Spleen (tissue), 7 donors: Measurements from ENCODE around the gene LTB4R2.

ENCODE experiments used
- POLR2AphosphoS5 ChIP-seq, 3 donors: sonication (generic); formaldehyde crosslinking; IDR thresholded peaks; one replicate each; pipeline ENCODE4 v1.5.1; 2017; ENCODE audit warnings: antibody characterized with exemption in 3 of 3
- TF ChIP-seq, protein P1 (sequence below), 11 experiments: fragments of 200-600 bp in 7 of 11; fragments of 450-650 bp in 4 of 11; sonication (generic) in 4 of 11; IDR thresholded peaks in 8 of 11; conservative IDR thresholded peaks in 3 of 11; 1 replicate in 7 of 11; 2 replicates in 4 of 11; pipeline versions ENCODE4 v1.4.0 to v1.8.0; 2016 to 2021; ENCODE audit warnings: antibody characterized with exemption in 11 of 11, inconsistent platforms in 4 of 11, mild to moderate bottlenecking in 1 of 11
- donor health status: DM: no; HTN: no; CAD: no; lungs with moderate emphysema.
- donor health status: DM: no; HTN: no; CAD: no.
- donor health status: DM: no; HTN: no; CAD: no.

DNA sequence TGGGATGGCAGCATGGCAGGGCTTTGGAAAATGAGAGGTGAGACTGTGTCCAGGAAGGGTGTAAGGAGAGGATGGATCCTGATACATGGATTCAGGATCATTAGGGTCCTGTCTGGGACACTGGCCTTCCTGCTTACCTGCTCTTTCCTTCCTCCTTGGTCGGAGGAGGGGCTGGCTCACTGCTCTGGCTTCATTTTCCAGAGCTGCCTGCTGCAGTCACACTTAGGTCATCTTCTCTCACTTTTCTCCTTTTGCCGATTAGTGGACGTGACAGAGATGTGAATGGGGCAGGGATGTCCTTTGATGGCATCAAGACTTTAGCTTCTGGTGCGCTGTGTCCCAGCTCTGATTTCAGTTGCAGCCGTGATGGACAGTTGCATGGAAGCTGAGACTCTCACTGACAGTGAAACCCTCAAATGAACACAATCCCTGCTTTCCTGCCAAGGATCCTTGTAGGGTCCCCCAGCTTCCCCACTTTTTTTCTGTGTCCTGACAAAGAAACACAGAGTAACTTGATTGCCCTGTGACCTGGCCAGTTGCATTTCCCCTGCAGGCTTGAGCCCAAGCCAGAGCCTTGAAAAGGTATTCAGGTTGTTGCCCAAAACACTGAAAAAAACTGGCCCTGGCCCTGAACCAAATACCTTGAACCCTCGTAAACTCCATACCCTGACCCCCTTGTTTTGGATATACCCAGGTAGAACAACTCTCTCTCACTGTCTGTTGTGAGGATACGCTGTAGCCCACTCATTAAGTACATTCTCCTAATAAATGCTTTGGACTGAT lies 1.4 kb upstream of the LTB4R2 start:
- TF ChIP-seq, protein P1, sequence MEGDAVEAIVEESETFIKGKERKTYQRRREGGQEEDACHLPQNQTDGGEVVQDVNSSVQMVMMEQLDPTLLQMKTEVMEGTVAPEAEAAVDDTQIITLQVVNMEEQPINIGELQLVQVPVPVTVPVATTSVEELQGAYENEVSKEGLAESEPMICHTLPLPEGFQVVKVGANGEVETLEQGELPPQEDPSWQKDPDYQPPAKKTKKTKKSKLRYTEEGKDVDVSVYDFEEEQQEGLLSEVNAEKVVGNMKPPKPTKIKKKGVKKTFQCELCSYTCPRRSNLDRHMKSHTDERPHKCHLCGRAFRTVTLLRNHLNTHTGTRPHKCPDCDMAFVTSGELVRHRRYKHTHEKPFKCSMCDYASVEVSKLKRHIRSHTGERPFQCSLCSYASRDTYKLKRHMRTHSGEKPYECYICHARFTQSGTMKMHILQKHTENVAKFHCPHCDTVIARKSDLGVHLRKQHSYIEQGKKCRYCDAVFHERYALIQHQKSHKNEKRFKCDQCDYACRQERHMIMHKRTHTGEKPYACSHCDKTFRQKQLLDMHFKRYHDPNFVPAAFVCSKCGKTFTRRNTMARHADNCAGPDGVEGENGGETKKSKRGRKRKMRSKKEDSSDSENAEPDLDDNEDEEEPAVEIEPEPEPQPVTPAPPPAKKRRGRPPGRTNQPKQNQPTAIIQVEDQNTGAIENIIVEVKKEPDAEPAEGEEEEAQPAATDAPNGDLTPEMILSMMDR (IDR thresholded peaks at IDR 0.05 in 8 of 11, conservative IDR thresholded peaks at IDR 0.05 in 3 of 11): peak in 6 of 11 experiments; percentile 6 to 63 (median 44)
- TF ChIP-seq POLR2AphosphoS5 (IDR thresholded peaks at IDR 0.05): no peak
